GM18867 (cell line): ENCODE results near the gene ASB4.
"Not testable (repeated sequence)": the region's sequence is repeated elsewhere in the genome, so short reads cannot be mapped to it uniquely, and the experiment has no call there.

ENCODE experiments used
- ATAC-seq: cut with Tn5 transposase; IDR thresholded peaks from one replicate; pipeline ENCODE4 v1.9.1; 2021; ENCODE audit warnings: mild to moderate bottlenecking, moderate library complexity; ENCODE audit not compliant: unreplicated experiment

ASB4 gene

GRCh38 chr7:95478272-95479037, 7.3 kb upstream of the ASB4 start:
- no peak for ATAC-seq

DNA sequence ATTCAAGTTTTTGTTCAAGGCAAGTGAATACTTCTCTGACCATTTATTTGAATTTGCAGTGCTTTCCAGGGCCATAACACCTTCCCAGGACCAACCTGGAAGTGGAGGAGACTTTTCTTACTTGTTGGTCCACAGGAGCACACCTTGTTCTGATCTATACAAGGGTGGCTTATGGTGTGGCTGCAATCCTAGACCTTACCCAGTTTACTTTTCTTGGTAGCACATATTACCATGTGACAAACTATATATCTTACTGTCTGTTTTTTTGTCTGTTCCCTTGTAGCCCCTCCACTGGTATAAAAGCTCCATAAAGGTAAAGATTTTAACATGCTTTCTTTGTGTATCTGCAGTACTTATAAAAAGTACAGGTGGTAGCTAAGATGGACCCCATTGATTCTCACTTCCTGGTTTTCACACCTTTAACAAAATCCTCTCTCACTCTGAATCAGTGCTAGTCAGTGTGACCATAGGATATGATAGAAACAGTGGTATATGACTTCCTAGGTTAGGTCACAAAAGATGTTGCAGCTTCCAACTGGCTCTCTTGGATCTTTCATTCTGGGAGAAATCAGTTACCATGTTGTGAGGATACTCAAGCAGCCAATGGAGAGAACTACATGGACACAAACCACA, 5.6 kb upstream of the ASB4 start:
- ATAC-seq, result peak; percentile 71

GRCh38 chr7:95481271-95482165, 4.2 kb upstream of the ASB4 start:
- no peak for ATAC-seq

- no peak for ATAC-seq
Observed at GRCh38 chr7:95482424-95482823, 3.3 kb upstream of the ASB4 start.

DNA sequence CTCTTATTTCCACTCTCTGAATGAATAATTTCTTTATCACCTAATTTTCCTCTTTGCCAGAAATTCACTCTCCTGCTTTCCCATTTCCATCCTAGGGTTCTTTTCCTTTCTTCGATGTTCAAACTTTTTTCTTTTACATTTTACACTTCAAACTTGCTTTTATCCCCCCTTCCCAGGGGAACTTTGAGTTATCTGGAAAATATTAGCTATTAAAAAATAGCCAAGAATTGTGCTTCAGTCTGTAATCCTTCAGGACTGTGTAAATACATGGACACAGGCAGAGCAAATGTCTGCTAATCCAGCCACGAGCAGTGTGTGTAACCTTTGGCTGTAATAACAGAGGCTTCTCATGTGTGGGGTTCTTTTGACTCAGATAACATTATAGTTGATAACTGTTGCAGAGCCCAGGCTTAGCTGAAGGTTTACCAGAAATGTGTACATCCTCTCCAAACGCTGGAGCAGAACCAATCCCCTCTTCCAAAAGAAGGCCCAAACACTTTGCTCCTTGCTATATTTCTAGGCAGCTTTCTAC, 4.6 kb downstream of the ASB4 start:
- no peak for ATAC-seq

DNA sequence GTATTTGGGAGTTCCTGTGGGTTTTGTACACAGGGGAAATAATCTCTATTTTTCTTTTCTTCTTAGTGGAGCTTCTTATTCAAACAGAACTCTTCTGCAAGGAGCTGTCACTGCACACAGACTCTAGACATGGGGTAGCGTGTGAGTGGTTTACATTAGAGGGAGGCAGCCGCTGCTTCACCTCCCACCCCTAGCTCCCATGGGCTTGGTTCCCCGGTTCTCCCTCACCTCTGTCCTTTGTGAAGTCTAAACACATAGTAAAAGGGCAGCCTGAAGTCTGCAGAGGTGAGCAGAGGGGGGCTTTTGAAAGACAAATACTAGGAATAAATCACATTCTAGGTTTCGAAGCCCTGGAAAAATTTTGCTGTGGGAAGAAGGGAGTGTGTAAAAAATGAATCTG, 5.5 kb downstream of the ASB4 start:
- ATAC-seq, result no peak

GRCh38 chr7:95491634-95492314, 6.0 kb downstream of the ASB4 start:
- ATAC-seq, result no peak

DNA sequence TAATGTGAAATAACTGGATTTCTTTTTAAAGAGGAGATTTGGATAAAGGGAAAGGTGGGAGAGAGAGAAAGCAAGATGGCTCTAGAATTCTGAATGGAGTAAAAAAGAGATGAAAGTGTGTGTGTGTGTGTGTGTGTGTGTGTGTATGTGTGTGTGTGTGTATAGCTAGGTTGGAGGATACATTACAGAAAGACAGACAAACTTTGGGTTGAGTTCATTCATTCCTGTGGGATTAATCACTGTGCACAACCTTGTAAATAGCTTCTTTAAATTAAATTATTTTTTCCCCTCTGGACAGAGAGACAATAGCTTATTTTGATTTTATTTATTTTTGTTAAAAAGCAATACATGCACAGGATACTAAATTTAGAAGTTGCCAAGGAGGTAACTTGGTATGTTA, 7.5 kb downstream of the ASB4 start:
- no peak for ATAC-seq

DNA sequence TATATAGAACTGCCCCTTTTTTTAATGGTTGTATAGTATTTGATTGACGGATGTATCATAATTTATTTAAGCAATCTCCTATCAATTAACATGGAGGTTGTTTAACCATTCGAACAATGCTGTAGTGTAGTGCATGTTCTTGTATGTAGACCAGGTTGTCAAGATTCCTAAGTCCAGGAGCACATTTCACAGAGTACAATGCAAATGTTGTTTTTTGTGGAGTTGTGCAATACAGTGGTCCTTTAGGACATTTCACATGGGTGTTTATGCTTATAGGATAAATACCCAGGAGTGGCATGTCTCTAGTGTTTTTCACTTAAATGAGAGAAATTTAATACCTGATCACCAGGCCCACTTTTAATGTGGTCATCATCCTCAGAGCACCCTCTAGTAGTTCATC, 8.1 kb downstream of the ASB4 start:
- ATAC-seq, result no peak

DNA sequence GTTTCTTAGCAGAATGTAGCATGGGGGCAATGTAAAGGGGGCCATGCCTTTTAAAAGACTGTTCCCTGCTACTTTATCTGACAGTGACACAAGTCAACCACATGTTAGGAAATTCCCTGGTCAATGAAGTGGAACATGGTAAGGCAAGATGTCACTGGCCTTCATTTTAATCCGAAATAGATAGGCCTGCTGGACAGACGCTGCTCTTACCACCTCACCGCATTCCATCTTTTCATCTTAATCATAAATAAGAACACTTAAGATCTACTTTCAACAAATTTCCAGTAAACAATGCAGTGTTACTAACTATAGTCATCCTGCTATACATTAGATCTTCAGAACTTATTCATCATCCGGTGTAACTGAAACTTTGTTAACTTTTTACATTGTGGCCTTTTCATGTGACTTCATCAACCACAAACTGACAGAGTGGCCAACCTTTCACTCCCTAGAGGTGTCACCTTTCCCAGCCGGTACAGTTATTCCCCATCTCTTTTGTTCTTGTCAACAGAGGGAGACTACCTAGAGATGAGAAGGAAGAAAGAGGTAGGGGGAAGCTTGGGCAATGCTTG, 15.6 kb downstream of the ASB4 start:
- peak; percentile 94 for ATAC-seq

DNA sequence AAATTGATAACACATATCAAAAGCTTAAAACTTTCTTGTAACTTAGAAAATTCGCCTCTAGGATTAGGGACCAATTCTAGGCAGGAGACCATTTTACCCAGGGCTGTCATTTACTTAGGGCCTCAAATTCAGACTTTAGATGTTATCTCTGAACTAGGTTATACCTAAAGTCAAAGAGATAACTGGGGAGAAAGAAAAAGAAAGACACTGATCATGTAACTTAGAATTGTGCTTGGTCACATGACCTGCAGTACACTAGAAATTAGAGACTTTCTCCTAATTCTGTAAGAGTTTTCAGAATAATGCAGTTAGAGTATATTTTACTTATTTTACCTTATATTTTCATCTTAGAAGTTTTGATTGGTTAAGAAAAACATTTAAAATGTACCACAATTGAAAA, 16.7 kb downstream of the ASB4 start:
- no peak for ATAC-seq

DNA sequence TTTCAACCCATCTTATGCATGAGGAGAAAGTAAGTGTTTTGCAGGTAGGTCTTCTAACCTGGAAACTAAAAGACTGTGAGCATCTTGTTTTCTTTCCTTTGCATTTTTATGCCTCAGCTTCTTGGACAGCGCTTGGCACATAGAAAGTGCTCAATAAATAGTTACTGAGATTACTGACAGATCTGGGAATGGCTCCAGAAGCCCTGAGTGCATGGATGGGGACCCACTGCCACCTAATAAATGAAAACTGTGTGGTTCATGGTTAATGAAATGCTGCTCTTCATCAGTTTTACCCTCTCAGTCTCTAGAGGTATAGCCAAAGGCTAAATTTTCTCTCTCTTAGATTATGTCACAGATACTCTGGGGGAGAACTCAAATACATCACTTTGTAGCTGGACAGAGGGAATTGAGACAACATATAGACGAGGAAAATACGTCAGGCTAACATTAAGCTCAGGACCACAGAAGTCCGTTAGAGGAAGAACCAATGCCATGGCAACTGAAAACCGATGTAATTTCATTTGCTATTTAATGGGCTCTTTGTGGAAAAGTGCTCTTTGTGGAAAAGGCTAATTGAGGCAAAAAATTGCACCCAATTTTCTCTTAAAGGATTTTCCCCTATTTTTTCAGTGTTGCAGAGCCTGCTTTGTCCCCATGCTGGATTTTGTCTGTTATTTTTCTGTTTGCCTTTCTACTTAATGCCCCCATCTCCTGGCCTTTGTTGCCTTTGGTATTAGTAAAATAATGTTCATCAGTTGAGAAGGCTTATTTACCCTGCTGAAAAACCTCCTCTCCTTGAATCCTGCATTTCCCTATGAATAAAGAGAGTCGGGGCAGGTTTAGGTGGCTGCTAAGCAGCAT, 17.8 kb downstream of the ASB4 start:
- ATAC-seq, result no peak

DNA sequence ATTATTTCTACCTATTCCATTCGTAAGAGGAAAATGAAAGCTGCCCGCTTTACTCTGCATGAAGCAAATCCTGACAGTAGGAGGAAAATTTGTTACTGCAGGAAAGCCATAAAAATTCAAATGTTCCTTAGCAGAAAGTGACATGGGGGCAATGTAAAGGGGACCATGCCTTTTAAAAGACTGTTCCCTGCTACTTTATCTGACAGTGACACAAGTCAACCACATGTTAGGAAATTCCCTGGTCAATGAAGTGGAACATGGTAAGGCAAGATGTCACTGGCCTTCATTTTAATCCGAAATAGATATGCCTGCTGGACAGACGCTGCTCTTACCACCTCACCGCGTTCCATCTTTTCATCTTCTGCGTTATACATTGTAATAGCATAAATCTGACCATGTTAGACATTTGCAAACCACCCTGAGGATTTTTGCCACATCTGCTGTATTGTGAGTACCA, 18.4 kb downstream of the ASB4 start:
- ATAC-seq, result not testable (repeated sequence)

DNA sequence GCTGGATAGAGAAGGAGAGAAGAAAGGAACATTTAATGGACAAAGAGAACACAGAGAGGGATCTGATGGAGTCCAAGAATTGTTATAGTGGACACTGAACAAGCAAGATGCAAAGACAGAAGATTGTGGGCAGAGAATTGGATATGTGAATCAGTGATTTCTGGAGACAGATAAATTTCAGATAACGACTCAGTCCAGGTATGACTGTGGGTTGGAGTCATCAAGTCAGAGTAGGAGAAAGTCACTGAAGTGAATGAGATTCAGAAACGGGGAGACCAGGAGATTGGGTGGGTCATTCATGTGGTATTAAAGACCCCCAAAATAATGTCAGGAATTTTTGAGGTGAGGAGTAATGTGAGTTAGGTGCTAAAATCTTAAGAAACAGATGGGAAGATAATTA, 23.0 kb downstream of the ASB4 start:
- no peak for ATAC-seq

DNA sequence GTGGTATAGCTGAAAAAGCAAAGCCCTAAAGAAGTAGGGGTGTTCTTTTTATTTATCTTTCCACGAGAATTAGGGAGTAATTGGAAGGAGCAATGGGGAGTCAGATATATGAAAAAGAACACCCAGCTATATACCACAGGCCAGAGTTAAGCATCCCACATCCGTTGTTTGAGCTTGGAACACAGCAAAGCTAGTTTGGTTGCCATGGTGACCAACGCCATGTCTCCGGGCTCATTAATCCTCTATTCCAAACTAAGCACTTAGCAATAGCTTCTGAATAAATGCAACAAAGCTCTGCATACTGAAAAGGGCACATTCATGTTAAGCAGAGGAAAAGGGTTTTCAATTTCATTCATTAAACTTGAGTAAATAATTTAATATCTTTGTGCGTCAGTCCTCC, 23.5 kb downstream of the ASB4 start:
- ATAC-seq, result no peak

DNA sequence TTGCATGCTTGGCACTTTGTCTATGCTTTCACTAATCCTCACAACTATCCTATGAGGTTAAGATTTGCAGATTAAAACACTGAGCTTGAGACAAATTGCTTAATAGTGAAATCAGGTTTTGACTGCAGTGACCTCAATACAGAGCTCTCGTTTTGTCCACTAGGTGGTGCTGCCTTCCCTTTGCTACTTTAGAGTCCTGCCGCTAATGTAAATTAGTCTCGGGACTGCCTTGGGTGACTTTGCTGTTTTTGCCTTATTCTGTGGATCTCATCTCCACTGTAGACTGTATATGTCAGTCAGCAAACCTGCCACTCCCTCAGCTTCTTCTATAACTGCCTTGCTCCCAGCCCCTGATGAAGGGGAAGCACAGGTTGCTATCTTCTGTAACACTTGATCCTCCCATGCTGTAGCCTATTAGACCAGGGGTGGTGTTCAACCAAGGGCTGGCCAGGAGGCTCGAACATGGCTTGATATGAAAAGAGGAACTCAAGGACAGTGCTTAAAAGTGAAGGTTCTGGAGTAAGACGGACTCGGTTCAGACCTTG, 26.0 kb downstream of the ASB4 start:
- ATAC-seq, result peak; percentile 95

DNA sequence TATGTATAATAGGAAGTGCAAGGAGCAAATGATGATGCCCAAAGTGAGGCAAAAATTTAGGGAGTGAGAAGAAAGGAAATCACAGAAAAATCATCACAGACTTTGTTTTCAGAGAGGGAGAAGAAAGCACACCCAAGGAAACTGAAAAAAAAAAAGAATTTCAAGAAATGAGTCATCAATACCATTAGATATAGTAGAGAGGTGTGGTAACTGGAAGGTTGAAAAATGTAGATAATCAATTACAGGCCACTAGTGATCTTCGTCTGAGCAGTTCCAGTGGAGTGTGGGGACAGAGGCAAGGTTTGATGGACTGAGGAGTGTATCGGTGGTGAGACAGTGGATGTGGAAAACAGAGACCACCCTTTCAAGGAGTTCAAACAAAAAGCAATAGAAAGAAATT, 31.7 kb downstream of the ASB4 start:
- peak; percentile 83 for ATAC-seq

DNA sequence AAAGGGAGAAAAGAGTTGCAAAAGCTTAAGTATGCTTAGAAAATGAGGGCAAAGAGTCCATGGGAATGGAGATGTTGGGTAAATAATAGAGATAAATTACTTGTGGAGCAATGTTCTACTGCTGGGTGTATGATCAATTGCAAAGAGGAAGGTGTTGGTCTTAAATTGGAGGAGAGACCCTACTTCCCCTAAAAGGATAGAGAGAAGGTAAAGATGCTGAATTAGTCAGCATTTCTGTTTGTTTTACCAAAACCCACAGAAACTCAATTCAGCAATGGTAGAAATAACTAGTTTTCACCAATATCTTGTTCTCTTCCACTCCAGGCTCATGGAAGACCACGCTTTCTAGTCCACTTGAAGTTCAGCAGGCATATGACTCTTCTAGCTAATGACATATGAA, 32.1 kb downstream of the ASB4 start:
- ATAC-seq, result peak; percentile 34

- ATAC-seq, result no peak
Observed at GRCh38 chr7:95520136-95520535, 34.4 kb downstream of the ASB4 start.
